Activated CD8-positive, alpha-beta memory T cell treated with anti-CD3 and anti-CD28 coated beads, Interleukin-2, amount 50 U/mL, for 24 hours (primary cell): ENCODE measurements around the gene TPPP.
A peak's percentile ranks its signal among the peaks of the same experiment; 100 is the strongest.

Experiments
- DNase-seq: peaks from one replicate; pipeline ENCODE4 v3.0.0-alpha.2; 2020; ENCODE audit errors: extremely low read depth

TPPP gene

GRCh38 chr5:624951-625230, 68.3 kb downstream of the TPPP start:
- DNase-seq = no peak

- DNase-seq = no peak
These were observed 68.8 kb downstream of the TPPP start for GRCh38 chr5:624118-624950.

GRCh38 chr5:623531-623930, 69.6 kb downstream of the TPPP start:
- no peak for DNase-seq

GRCh38 chr5:622946-623522, 70.1 kb downstream of the TPPP start:
- DNase-seq = no peak

GRCh38 chr5:622359-622758, 70.8 kb downstream of the TPPP start:
- no peak for DNase-seq

GRCh38 chr5:621341-621761, 71.8 kb downstream of the TPPP start:
- no peak for DNase-seq

GRCh38 chr5:620586-621180, 72.5 kb downstream of the TPPP start:
- DNase-seq = no peak

- no peak for DNase-seq
These were observed 73.0 kb downstream of the TPPP start for GRCh38 chr5:620152-620551.

GRCh38 chr5:619444-619843, 73.7 kb downstream of the TPPP start:
- DNase-seq = no peak

- no peak for DNase-seq
These were observed 74.7 kb downstream of the TPPP start for GRCh38 chr5:618450-618849.

GRCh38 chr5:617896-618295, 75.3 kb downstream of the TPPP start:
- no peak for DNase-seq

- no peak for DNase-seq
These were observed 76.6 kb downstream of the TPPP start for GRCh38 chr5:616484-617039.

- no peak for DNase-seq
These were observed 80.4 kb downstream of the TPPP start for GRCh38 chr5:612498-613424.

GRCh38 chr5:611731-612486, 81.2 kb downstream of the TPPP start, which contains the start of gene CEP72:
Gene CEP72 (plus strand): TSS chr5:612340. CDS start chr5:612362, 22 bp downstream.
- peak; percentile 76 for DNase-seq

- no peak for DNase-seq
These were observed 82.1 kb downstream of the TPPP start for GRCh38 chr5:610744-611730.

- no peak for DNase-seq
These were observed 83.0 kb downstream of the TPPP start for GRCh38 chr5:610011-610743.
